NT2/D1 (cell line): ENCODE measurements around the gene NCKAP1.

Source experiments
- DNase-seq: peaks from one replicate; pipeline ENCODE4 v3.0.0-alpha.2; 2011; ENCODE audit warnings: low read depth, low spot score
- H3K27me3 ChIP-seq: 2 replicates; pipeline ENCODE4 v1.6.0; 2011; ENCODE audit warnings: mild to moderate bottlenecking; ENCODE audit not compliant: insufficient read length, insufficient read depth
- H3K36me3 ChIP-seq: 2 replicates; pipeline ENCODE4 v1.6.1; 2011; ENCODE audit warnings: mild to moderate bottlenecking, low read length, mixed read lengths; ENCODE audit not compliant: insufficient read depth, insufficient read length
- H3K4me1 ChIP-seq: 2 replicates; pipeline ENCODE4 v1.5.1; 2011; ENCODE audit not compliant: insufficient read depth, insufficient read length
- H3K4me3 ChIP-seq: 2 replicates; pipeline ENCODE4 v1.5.1; 2011; ENCODE audit warnings: low read depth; ENCODE audit not compliant: insufficient read length
- H3K9ac ChIP-seq: 2 replicates; pipeline ENCODE4 v1.6.0; 2011; ENCODE audit warnings: low read depth; ENCODE audit not compliant: insufficient read length
- H3K9me3 ChIP-seq: 2 replicates; pipeline ENCODE4 v1.5.1; 2011; ENCODE audit warnings: mild to moderate bottlenecking, low read length; ENCODE audit not compliant: insufficient read depth
- SUZ12 ChIP-seq: IDR thresholded peaks from 2 replicates; pipeline ENCODE4 v1.6.1; 2011; ENCODE audit not compliant: insufficient read length, insufficient read depth; ENCODE audit errors: extremely low read depth
- YY1 ChIP-seq: IDR thresholded peaks from 2 replicates; pipeline ENCODE4 v1.6.1; 2011; ENCODE audit not compliant: insufficient read length, insufficient read depth
- ZNF274 ChIP-seq: IDR thresholded peaks from 2 replicates; pipeline ENCODE4 v1.6.1; 2011; ENCODE audit warnings: mild to moderate bottlenecking, low read depth, low read length

The NCKAP1 gene

DNA sequence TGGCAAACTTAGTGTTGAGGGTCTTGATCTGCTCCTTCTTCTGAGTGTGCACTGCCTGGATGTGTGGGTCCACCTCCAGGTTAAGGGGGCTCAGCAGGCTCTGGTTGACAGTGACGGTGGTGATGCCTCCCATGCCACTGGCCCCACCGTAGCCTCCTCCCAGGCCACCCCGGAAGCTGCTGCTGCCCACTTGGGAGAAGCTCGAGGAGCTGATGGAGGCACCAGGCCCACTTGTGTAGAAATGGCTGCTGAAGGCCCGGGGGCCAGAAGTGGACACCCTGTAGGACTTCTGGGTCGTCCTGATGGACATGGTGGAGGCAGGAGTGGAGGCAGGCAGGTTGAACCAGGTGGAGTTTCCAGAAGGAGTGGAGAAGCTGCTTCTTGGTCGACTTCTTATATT, 33.9 kb upstream of the NCKAP1 start:
- DNase-seq: no peak
- TF ChIP-seq ZNF274 (no peak), SUZ12 (no peak), YY1 (no peak)
- Histone ChIP-seq H3K4me3 (no peak overlapping the region), H3K9me3 (peaks cover 16% of the 10 kb centered on the region; the same call in 1 of the 2 replicates), H3K27me3 (no peaks in the 10 kb centered on the region), H3K4me1 (no peaks in the 10 kb centered on the region), H3K9ac (no peak overlapping the region), H3K36me3 (no peaks in the 10 kb centered on the region)

DNA sequence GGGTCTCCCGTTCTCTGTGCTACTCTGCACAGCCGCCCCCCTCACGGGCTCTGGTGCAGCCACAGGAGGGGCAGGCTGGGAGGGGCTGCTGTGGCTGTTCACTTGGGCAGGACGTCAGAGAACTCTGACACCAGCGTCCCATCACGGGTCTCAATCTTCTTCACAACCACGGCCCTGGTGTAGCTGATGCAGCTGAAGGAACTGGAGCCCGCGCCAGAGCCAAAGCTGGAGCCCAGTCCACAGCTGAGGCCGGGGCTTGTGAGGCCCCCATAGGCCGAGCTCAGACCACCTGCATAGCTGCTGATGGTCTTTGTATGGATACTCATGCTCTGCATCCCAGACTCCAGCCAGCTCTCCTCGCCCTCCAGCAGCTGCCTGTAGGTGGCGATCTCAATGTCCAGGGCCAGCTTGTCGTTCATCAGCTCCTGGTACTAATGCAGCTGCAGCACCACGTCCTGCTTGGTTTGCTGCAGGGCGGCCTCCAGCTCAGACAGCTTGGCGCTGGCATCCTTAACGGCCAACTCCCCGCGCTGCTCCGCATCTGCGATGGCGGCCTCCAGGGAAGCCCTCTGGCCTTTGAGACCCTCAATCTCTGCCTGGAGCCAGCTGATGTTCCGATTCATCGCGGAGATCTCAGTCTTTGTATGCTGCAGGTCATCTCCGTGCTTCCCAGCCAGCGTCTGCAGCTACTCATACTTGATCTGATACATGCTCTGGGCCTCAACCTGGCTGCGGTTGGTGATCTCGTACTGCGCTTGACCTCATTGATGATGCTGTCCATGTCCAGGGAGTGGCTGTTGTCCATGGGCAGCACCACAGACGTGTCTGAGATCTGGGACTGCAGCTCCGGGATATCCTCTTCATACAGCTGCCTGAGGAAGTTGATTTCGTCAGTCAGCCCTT, 32.9 kb upstream of the NCKAP1 start:
- H3K9ac ChIP-seq: no peak overlapping the region
- TF ChIP-seq SUZ12: no peak
- TF ChIP-seq YY1: no peak
- no peak for TF ChIP-seq ZNF274
- no peak overlapping the region for H3K4me3 ChIP-seq
- no peaks in the 10 kb centered on the region for H3K27me3 ChIP-seq
- H3K4me1 ChIP-seq: no peaks in the 10 kb centered on the region
- peaks cover 20% of the 10 kb centered on the region; the same call in 1 of the 2 replicates for H3K9me3 ChIP-seq
- DNase-seq: no peak
- no peaks in the 10 kb centered on the region for H3K36me3 ChIP-seq

DNA sequence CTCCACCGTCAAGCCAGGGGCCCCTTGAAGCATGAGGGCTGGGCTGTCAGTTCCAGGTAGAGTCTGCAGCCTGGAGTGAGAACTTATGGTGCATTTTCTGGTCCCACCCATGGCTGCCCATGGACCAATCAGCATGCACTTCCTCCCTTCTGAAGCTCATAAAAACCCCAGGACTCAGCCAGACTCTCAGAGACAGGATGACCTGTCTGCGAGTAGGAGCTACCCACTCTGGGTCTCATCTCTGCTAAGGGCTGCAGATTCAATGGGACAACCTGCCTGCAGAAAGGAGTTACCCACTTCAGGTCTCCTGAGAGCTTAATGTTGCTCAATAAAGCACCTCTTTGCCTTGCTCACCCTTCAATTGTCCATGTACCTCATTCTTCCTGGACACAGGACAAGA, 30.9 kb upstream of the NCKAP1 start:
- DNase-seq: no peak
- TF ChIP-seq YY1 (no peak), ZNF274 (no peak), SUZ12 (no peak)
- no peak overlapping the region for H3K9ac ChIP-seq
- no peak overlapping the region for H3K4me3 ChIP-seq
- no peaks in the 10 kb centered on the region for H3K36me3 ChIP-seq
- H3K4me1 ChIP-seq: no peaks in the 10 kb centered on the region
- H3K9me3 ChIP-seq: peaks cover 20% of the 10 kb centered on the region; the same call in 1 of the 2 replicates
- H3K27me3 ChIP-seq: no peaks in the 10 kb centered on the region

DNA sequence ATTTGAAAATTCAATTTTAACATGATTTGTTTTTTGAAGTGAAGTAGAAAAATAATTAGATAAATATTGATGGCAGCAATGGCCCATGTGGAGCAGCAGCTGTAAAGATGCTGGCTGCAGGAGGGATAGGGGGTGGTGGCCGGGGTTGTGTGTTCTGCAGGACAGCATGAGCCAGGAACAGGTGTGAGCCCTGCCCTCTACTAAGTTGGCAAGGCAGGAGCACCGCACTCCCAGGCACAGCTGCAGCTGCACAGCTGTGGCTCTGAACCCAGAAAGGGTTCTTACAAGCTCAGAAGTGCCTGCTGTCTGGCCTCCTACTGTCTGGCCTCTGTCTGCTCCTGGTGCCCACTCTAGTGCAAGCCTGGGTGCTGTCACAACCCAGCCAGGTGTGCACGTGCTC, 30.3 kb upstream of the NCKAP1 start:
- H3K9ac ChIP-seq: no peak overlapping the region
- DNase-seq: no peak
- H3K4me3 ChIP-seq: no peak overlapping the region
- H3K4me1 ChIP-seq: no peaks in the 10 kb centered on the region
- no peak for TF ChIP-seq YY1
- TF ChIP-seq SUZ12: no peak
- no peak for TF ChIP-seq ZNF274
- H3K36me3 ChIP-seq: no peaks in the 10 kb centered on the region
- H3K27me3 ChIP-seq: no peaks in the 10 kb centered on the region
- peaks cover 20% of the 10 kb centered on the region; the same call in 1 of the 2 replicates for H3K9me3 ChIP-seq

DNA sequence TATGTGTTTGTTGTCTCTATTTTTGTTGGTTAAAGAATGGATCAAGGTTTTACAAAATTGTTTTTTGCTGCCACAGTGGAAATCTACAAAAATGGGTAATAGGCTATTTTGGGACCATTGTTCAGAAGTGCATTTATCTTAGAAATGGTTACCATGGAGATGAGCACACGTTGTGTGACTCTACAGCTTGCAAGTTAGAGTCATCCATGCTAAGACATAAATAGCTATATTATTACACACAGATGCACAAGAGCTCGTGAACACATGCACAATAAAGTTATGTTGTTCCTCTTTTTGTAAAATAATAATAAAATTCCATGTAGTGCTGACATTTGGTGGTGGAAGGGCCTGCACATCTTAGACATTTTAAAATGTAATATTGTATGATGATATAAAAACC, 24.8 kb upstream of the NCKAP1 start:
- no peak overlapping the region for H3K9ac ChIP-seq
- TF ChIP-seq YY1 (no peak), SUZ12 (no peak), ZNF274 (no peak)
- no peaks in the 10 kb centered on the region for H3K4me1 ChIP-seq
- H3K27me3 ChIP-seq: no peaks in the 10 kb centered on the region
- H3K36me3 ChIP-seq: no peaks in the 10 kb centered on the region
- 0 out of 2 replicates have a peak, but pooled peaks cover 3% of the 10 kb centered on the region for H3K9me3 ChIP-seq
- no peak for DNase-seq
- no peak overlapping the region for H3K4me3 ChIP-seq

DNA sequence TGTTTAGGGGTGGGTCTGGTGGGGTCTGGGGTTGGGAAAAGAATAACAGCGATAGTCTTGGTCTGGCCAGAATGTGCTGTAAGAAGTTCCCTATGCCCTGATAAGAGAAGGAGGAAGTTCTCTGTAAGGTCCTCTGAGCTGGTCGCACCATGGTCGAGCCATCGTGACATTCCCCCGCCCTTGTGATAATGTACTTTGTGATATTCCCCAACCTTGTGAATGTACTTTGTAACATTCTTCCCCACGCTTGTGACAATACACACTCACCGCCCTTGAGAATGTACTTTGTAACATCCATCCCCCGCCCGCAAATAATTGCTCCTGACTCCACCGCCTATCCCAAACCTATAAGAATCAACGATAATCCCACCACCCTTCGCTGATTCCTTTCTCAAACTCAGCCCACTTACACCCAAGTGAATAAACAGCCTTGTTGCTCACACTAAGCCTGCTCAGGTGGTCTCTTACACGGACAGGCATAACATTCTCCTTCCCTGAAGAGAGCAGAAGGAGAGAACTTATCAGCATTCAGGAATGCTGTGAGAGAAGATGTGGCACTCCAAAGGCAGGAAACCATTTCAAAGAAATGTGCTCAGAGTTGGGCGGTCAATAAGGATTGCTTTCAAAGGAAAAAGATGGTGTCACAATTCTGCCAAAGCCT, 22.4 kb upstream of the NCKAP1 start:
- no peak overlapping the region for H3K4me3 ChIP-seq
- H3K27me3 ChIP-seq: no peaks in the 10 kb centered on the region

DNA sequence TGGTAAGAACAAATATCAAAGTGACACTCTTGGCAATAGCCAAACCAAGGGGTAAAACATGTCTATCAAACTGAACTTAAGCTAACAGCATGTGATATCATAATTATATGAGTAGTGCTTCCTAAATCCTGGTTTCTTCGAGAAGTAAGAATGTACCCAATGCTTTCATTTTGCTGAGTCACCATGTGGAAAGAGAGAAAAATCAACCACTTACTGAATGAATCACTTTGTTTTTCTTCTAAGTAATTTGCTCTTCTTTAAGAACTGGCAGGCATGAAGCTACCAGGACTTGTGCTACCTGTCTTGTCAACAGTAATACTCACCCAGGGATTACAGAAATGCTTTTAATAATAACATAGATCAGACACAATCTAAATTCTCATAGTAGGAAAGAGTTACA, 21.3 kb upstream of the NCKAP1 start:
- no peak for DNase-seq
- Histone ChIP-seq H3K4me3 (no peak overlapping the region), H3K27me3 (no peaks in the 10 kb centered on the region), H3K36me3 (no peaks in the 10 kb centered on the region), H3K9me3 (no peaks in the 10 kb centered on the region), H3K4me1 (no peaks in the 10 kb centered on the region), H3K9ac (no peak overlapping the region)
- TF ChIP-seq SUZ12: no peak
- TF ChIP-seq YY1: no peak
- TF ChIP-seq ZNF274: no peak

More for the DNA sequence above, 22.4 kb upstream of the NCKAP1 start:
- no peaks in the 10 kb centered on the region for H3K36me3 ChIP-seq
- H3K9ac ChIP-seq: no peak overlapping the region
- no peak for TF ChIP-seq ZNF274
- no peaks in the 10 kb centered on the region for H3K4me1 ChIP-seq
- no peak for DNase-seq
- H3K9me3 ChIP-seq: no peaks in the 10 kb centered on the region
